ENCODE measurements around the gene HCFC1.

HCFC1 gene

GRCh38 chrX:153956044-153956907 lies 15.3 kb downstream of the HCFC1 start:
- no peak for DNase-seq

GRCh38 chrX:153955228-153955732 lies 16.3 kb downstream of the HCFC1 start:
- no peak for DNase-seq

DNA sequence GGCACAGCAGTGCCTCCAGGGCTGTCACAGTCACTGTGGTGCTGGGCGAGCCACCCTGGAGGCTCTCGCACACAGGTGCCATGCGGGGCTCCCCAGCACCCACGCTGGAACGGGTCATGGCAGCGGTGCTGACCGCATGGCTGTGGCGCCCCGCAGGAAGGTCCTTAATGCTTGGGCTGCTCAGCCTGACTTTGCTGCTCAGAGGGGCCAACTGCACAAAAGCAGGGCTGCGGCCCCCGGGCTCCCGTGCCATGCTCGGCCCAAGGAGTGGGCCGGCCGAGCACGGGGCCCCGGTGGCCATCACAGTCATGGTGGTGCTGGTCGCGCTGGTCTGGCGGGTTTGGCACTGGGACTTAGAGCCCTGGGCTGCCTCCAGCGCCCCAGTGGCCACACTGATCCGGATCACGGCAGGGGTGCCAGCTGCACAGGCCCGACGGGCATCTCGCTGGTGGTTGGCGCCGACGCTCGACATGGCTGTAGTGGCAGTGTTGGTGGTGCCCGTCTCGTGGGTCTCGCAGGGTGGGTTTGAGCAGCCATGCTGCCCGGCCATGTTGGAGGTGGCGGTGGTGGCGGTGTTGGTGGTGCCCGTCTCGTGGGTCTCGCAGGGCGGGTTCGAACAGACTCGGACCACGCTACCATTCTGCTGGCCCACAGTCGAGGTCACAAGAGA lies 16.9 kb downstream of the HCFC1 start:
- DNase-seq, result no peak

- no peak for DNase-seq
These were observed 17.6 kb downstream of the HCFC1 start for GRCh38 chrX:153953892-153954557.

DNA sequence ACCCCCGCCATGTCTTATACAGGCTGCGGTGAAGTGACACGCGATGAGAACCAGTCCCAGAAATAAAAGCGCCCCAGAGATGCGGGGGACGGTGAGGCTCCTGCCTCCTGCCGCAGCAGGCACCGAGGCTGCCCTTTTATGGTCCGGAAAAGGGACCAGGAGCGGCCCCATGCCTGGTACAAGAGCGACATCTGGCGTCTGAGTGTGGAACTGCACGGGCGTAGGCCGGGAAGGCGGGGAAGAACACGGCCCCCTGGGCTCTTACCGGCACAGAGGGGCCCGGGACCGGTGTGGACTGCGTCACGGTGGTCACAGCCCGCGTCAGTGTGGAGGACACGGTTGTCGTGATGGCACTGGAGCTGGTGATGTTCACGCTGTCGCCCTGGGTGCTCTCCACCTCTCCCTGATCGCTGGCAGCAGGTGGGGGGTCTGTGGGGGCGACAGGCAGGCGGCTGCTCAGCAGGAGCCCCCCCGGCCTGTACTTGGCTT lies 18.2 kb downstream of the HCFC1 start:
- peak; percentile 74 for DNase-seq

GRCh38 chrX:153952373-153953026 lies 19.1 kb downstream of the HCFC1 start:
- no peak for DNase-seq

- DNase-seq, result no peak
These were observed 19.8 kb downstream of the HCFC1 start for GRCh38 chrX:153951683-153952372.

- no peak for DNase-seq
These were observed 21.5 kb downstream of the HCFC1 start for GRCh38 chrX:153950127-153950526.

DNA sequence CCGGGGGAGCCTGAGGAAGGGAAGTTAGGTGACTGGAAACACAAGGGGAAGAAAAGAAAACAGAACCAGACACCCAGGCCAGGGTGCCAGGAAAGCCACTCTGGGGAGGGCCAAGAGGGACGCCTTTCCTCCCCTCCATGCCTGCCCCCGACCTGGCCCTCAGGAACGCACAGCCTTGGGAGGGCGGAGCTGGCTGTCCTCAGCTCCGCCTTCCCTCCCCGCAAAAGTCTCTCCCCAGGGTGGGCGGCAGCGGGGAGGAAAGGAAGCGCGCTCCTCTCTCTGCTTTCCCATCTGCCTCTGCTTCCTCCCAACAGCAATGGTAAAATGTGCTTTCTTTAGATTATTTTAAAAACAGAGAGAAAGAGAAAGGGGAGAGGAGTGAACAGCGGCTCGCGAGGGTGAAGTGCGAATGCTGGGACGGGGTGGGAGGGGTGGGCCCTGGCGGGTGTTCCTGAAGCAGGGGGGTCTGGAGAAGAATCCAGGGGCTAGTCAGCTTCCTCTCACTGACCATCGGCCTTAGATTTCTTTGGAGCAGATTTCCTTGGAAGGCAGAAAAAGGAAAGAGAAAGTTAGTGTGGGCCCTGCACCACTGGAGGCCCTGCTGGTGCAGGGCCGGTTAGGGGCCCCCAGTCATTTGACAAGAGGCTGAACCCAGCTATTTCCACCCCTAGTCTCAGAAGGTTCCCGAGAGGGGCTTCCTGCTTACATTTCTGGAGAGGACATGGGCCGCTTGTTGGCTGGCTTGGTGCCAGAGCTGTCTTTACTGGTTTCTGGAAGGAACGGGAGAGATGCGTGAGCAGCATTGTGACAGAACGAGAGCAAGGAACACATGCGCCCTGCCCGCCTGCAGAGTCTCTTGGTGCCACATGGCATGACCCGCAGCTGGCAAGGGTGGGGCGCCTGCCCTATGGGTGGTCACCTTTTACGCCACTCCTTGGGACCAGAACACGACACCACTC lies 22.5 kb downstream of the HCFC1 start:
- DNase-seq, result no peak

- DNase-seq, result no peak
These were observed 23.6 kb downstream of the HCFC1 start for GRCh38 chrX:153948002-153948466.

GRCh38 chrX:153947009-153947769 lies 24.4 kb downstream of the HCFC1 start:
- peak; percentile 77 for DNase-seq

DNA sequence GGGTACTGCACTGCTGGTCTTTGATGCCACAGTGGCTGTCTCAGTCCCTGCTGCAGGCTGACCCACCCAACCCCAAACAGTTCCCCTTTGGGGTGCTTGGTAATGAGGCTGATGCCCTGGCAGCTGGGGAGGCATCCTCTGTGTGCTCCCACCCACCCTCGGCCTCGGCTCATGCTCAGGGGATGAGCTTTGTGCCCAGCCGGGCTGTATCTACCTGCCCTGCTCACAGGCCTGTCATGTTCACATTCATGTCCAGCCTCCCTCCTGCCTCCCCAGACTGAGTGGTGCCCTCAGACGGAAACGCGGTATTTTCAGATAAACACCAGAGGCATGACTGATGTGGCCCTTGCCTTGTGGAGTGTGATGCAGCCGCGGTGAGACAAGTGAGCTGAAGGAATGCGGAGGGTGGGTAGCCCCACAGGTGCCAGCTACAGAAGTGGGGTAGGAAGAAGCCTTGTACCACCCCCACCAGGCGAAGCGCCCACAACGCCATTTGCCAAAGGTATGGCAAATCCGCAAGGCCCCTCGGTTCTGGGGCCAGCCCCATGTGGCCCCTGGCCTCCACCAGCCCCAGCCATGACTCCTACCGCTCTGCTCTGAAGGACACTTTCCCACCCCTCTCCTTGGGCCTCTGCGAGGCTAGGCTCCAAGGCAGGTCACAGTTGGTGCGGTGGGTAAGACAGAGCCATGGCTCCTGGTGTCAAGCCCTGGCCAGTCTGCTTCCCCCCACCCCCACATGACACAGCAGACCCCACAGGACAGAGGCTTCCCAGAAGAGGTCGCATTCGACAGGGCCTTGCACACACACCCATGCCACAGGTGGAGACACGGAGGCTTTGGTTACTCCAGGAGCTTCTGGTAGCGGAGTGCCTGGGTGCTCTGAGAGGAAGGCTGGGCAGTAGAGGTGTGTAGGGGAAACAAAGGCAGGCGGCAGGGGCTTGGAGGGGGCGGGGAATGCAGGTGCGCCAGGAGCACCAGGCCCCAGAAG lies 25.4 kb downstream of the HCFC1 start:
- DNase-seq, result no peak

GRCh38 chrX:153944800-153945150 lies 26.8 kb downstream of the HCFC1 start:
- DNase-seq, result no peak

DNA sequence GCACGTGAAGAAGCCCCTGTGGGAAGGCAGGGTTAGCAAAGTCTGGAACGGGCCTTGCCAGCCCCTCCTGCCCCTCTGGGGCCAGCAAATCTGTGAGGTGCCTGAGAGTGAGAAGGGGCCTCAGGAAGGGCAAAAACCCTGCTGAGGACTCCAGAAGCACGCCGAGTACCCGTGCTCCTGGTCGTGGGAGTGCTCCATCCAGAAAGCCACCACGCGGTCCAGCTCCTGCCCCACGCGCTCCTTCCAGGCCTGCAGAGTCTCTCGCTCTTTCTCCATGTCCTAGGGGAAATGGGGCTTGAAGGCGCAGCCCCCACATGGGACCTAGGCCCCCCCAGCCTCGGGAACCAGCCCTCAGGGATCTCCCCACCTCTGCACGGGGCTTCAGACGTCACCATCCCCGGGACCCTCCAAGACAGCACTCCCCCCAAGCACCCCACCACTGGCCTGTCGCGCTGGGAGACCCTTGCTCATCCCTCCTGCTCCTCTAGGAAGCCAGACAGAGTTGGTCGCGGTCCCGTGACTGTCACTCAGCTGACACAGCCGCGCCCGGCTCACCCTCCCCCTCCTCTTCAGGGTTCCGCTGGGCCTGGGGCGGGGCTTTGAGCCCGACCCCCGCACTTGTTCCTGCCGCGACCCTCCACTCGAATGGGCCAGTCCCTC lies 27.3 kb downstream of the HCFC1 start, which contains the start of gene RENBP:
Gene RENBP (minus strand): TSS at position 504 of the 660 bp plus-strand sequence. CDS start 33 bp downstream, at position 471.
- DNase-seq, result peak; percentile 48

DNA sequence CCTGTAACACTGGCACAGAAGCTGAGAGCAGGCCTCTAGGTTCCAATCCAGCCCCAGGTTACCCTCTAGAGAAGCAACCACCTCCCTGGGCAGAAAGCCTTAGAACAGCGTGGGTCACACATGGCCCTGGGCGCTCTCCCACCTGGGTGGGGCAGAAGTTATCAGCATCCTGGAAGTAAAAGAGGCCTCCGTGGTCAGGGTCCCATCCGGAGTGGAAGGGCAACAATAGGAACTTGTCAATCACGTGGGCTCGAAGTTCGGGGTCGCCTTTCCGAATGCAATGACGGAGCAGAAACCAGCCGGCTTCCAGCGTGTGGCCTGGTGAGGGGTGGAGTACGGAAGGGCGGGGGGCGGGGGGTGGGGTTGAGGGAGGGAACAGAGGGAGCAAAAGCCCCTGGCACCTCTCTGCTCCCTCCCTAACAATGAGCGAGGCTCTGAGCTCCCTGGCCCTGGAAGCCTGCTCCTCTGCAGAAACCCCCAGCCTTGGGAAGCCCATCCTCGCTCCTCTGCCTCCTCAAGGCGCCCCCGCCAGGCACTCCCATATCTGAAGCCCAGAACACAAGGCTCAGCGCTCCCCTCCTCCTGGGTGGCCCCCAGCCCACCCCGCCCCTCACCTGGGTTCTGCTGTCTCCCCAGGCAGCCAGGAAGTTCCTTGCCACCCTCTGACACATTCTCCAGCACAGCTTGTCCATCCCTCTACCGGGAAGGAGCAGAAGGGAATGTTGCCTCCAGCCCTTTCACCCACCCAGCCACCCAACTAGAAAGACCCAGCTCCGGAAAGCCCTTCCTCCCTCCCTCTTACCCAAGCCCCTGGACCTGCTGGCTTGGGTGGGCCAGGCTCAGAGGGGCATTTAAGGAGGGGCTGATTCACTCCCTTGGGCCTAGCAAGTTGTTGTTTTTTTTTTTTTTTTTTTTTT lies 30.0 kb downstream of the HCFC1 start:
- DNase-seq, result no peak

DNA sequence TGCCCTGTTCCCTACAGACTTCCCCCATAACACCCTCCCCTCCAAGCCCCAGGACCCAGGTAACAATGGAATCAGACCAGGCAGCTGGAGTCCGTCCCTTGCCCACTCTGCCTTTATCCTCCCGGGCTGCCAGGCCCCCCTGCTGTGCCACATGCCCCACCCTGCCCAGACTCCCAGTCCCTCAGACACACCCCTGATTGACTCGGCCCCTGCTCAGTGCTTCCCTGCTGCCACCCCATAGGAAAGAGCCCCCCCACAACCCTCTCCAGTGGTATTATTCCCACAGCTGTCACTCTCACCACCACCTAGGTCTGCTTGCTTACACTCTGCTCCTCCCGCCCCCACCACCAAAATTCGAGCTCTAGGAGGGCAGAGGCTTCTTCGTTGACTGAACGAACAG lies 32.0 kb downstream of the HCFC1 start:
- no peak for DNase-seq

DNA sequence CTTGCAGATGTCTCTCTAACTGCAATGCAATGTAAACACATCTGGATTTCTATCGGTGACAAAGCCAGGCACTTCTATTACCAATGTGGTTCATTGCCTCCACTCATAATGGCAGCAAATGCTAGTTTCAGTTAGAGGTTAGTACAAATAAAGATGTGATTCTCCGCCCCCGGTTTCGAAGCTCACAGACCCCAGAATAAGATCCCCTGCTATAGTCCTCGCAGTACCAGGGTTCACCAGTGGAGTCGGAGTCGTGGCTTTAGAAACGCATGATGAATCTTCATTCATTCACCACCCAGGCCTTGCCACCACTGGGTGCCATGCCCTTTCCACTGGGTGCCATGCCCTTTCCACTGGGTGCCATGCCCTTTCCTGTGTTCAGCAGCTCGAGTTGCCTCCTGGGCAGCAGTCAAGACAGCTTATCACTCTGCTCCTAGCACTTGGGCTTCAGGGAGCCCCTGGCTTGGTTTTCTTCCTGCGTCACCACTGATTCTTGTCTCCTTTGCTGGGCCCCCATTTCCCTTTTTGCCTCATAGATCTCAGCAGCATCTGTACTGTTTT lies 33.3 kb downstream of the HCFC1 start:
- no peak for DNase-seq
